HepG2 (cell line): ENCODE results near the gene UNC93A. TPM values are rescaled to one million over a fixed set of nuclear protein-coding genes. Genes with fewer than 3 reads are reported as not detected.

Experiments used
- AHR ChIP-seq: IDR thresholded peaks from 2 replicates; pipeline ENCODE4 v1.6.1; 2018; ENCODE audit warnings: missing genetic modification reagents, missing compliant biosample characterization
- FOXO1 ChIP-seq: sonication (generic); formaldehyde crosslinking; IDR thresholded peaks from 2 replicates; pipeline ENCODE4 v1.4.0; 2020; ENCODE audit warnings: missing genetic modification reagents
- GATAD1 ChIP-seq: IDR thresholded peaks from 2 replicates; pipeline ENCODE4 v1.6.1; 2016; ENCODE audit warnings: missing genetic modification reagents, missing compliant biosample characterization
- HOXA9 ChIP-seq: sonication (generic); formaldehyde crosslinking; IDR thresholded peaks from 2 replicates; pipeline ENCODE4 v1.8.1; 2022; ENCODE audit warnings: missing genetic modification reagents, mild to moderate bottlenecking, moderate library complexity, borderline replicate concordance
- KDM2A ChIP-seq: sonication (generic); formaldehyde crosslinking; IDR thresholded peaks from 2 replicates; pipeline ENCODE4 v1.4.0; 2020; ENCODE audit warnings: low read depth, missing genetic modification reagents, borderline replicate concordance
- KIAA2018 ChIP-seq: sonication (generic); formaldehyde crosslinking; IDR thresholded peaks from 2 replicates; pipeline ENCODE4 v1.5.0; 2020; ENCODE audit warnings: mild to moderate bottlenecking, missing genetic modification reagents, borderline replicate concordance
- MIXL1 ChIP-seq: IDR thresholded peaks from 2 replicates; pipeline ENCODE4 v1.6.1; 2016
- REL ChIP-seq: sonication (generic); formaldehyde crosslinking; conservative IDR thresholded peaks from 2 replicates; pipeline ENCODE4 v1.8.0; 2022; ENCODE audit warnings: mild to moderate bottlenecking, missing genetic modification reagents, moderate library complexity
- SMARCC2 ChIP-seq: fragments of 450-650 bp; IDR thresholded peaks from 2 replicates; pipeline ENCODE4 v1.6.1; 2017; ENCODE audit warnings: antibody characterized with exemption, mild to moderate bottlenecking
- ZBTB2 ChIP-seq: sonication (generic); formaldehyde crosslinking; IDR thresholded peaks from 2 replicates; pipeline ENCODE4 v1.8.0; 2022; ENCODE audit warnings: low read depth, missing genetic modification reagents
- ZFP37 ChIP-seq: sonication (generic); formaldehyde crosslinking; IDR thresholded peaks from 2 replicates; pipeline ENCODE4 v1.4.0; 2020; ENCODE audit warnings: missing genetic modification reagents, borderline replicate concordance
- ZFY ChIP-seq: sonication (generic); formaldehyde crosslinking; IDR thresholded peaks from 2 replicates; pipeline ENCODE4 v1.4.0; 2020; ENCODE audit warnings: missing genetic modification reagents
- ZKSCAN1 ChIP-seq: fragments of 150-350 bp; IDR thresholded peaks from 2 replicates; pipeline ENCODE4 v1.6.1; 2014; ENCODE audit warnings: low read length
- ZNF18 ChIP-seq: sonication (generic); formaldehyde crosslinking; IDR thresholded peaks from 2 replicates; pipeline ENCODE4 v1.8.0; 2022; ENCODE audit warnings: mild to moderate bottlenecking, missing genetic modification reagents; ENCODE audit not compliant: insufficient replicate concordance
- ZNF256 ChIP-seq: sonication (generic); formaldehyde crosslinking; conservative IDR thresholded peaks from 2 replicates; pipeline ENCODE4 v1.4.0; 2020; ENCODE audit warnings: missing genetic modification reagents
- ZNF275 ChIP-seq: sonication (generic); formaldehyde crosslinking; IDR thresholded peaks from 2 replicates; pipeline ENCODE4 v1.8.0; 2022; ENCODE audit warnings: missing genetic modification reagents, mild to moderate bottlenecking, inconsistent platforms, borderline replicate concordance
- ZNF615 ChIP-seq: sonication (generic); formaldehyde crosslinking; IDR thresholded peaks from 2 replicates; pipeline ENCODE4 v1.5.0; 2020; ENCODE audit warnings: mild to moderate bottlenecking, missing genetic modification reagents, borderline replicate concordance
- polyA plus RNA-seq, 8 experiments: library from polyadenylated mRNA; depleted of rRNA in 3 of 8; stranded (reverse) in 7 of 8; unstranded in 1 of 8; fragments of >200 nt; fragmentation: Illumina TruSeq in 4 of 8; extraction: Trizol in 4 of 8; gene quantifications; 2 replicates each; pipeline versions ENCODE4 v1.2.1 to v1.2.3, GENCODE V29; 2011 to 2016; ENCODE audit warnings: low read depth in 4 of 8, missing spikeins in 1 of 8, mixed read lengths in 1 of 8; ENCODE audit not compliant: insufficient read depth in 1 of 8
- total RNA-seq, 5 experiments: library from RNA; depleted of rRNA; stranded (reverse); fragments of >200 nt; fragmentation: Illumina TruSeq; extraction: Trizol; gene quantifications; 2 replicates each; pipeline ENCODE4 v1.2.3, GENCODE V29; 2016; ENCODE audit warnings: low read depth in 1 of 5

UNC93A gene
- total and polyA plus RNA-seq, 2 of the 13 experiments (the other 11 are each of a cell fraction or from before 2014, with no cell fraction given): 11.0 to 42.7 TPM

GRCh38 chr6:167290786-167291622 lies at the start of gene UNC93A (continued):
- no peak for TF ChIP-seq KIAA2018
- TF ChIP-seq ZNF615 (CRISPR knock-in tag): no peak
- no peak for TF ChIP-seq ZNF275 (CRISPR knock-in tag)
- no peak; the same call in 1 of the 2 replicates for TF ChIP-seq AHR (CRISPR knock-in tag)
- no peak for TF ChIP-seq ZNF256 (CRISPR knock-in tag)
- TF ChIP-seq ZNF18 (CRISPR knock-in tag): peak; percentile 41
- peak; percentile 76; the same call in 1 of the 2 replicates for TF ChIP-seq MIXL1
- no peak for TF ChIP-seq FOXO1 (CRISPR knock-in tag)
- TF ChIP-seq ZFY (CRISPR knock-in tag): no peak; the same call in 1 of the 2 replicates
- TF ChIP-seq ZBTB2 (CRISPR knock-in tag): no peak
- TF ChIP-seq SMARCC2: no peak
- TF ChIP-seq ZFP37 (CRISPR knock-in tag): peak; percentile 44; the same call in 1 of the 2 replicates
- TF ChIP-seq HOXA9 (CRISPR knock-in tag): no peak
- no peak for TF ChIP-seq GATAD1
- no peak for TF ChIP-seq KDM2A (CRISPR knock-in tag)
- TF ChIP-seq REL: no peak
- TF ChIP-seq ZKSCAN1: no peak
